Measurements from ENCODE around the gene OGFR.

DNA sequence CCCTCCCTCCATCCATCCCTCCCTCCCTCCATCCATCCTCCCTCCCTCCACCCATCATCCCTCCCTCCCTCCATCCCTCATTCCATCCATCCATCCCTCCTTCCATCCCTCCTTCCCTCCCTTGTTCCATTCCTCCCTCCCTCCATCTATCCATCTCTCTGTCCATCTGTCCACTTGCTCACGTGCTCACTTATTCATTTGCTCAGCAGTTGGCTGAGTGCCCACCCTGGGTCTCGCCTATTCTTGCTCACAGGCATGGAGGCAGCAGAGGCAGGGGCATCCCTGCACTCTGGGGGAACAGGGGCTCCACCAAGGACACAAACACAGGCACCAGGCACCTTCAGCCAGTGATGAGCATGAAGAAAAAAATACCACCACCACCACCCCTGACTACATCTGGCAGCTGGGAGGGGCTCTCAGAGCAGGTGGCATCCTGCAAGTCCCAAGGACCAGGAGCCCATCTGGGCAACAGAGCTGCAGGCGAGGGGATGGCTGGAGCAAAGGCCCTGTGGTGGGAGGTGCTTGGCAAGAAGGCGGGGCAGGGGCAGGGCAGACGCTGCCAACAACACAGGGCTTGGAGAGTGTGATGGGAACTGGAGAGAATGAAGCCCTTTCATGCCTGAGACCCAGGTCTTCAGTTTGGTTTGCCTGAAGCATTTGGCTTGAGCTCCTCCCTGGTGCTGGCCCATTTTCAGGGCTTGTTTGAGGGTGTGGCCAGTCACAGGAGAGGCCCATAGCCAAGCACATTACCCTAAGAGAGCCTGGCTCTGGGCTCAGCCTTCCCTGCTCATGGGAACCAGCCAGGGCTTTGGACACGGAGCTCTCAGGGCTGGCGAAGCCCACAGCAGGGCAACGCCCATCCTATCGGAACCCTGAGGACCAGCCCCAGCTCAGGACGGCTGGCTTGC lies 48.6 kb upstream of the OGFR start:
- TF ChIP-seq POLR2A (IDR thresholded peaks at IDR 0.05; ENCODE audit: low read depth, low read length) (no peak), POLR2AphosphoS5 (IDR thresholded peaks at IDR 0.05; ENCODE audit: low read depth, low read length) (no peak), SPI1 (IDR thresholded peaks at IDR 0.05; ENCODE audit: low read depth, low read length) (no peak)
